Esophagus squamous epithelium (tissue), 4 donors: ENCODE measurements around the gene TIGD6.

Source experiments
- CTCF ChIP-seq, 6 experiments: fragments of 450-650 bp in 4 of 6; fragments of 200-600 bp in 2 of 6; sonication (generic) in 2 of 6; IDR thresholded peaks; one replicate each; pipeline ENCODE4 v1.5.1; 2016 to 2019; ENCODE audit warnings: antibody characterized with exemption in 6 of 6, mild to moderate bottlenecking in 4 of 6, moderate library complexity in 4 of 6
- POLR2A ChIP-seq, 4 donors: fragments of 450-650 bp; IDR thresholded peaks; one replicate each; pipeline ENCODE4 v1.6.1; 2017; ENCODE audit warnings: antibody characterized with exemption in 4 of 4, mild to moderate bottlenecking in 4 of 4, moderate library complexity in 3 of 4

DNA sequence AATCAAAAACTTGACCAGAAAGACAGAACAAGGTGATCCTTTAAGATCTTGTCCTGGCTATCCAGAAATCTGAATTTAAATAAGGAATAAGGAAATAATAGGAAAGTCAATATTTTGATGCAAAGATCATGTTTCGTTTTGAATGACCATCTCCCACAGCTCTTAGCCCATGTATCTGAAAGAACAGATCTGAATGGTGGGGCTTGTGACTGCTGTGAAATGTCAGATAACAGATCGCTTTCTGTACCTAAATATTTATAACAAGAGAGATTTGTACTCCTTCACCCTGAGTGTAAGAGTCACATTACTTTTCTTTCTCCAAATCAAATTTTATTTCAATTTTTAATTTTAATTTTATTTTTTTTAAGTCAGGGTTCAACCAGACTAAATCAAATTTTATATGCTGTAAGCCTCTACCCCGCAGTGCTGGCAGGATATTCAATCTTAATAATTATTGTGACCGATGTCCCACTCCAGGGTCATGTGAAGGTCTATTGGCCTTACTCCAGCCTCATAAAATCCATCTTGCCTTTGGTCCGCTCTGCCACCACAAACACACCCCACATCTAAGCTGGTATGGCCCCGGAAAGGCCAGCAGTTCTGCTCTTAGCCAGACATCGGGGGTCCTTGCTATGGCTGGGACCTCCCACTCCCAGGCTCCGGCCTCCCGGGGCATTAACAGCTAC is 46.9 kb downstream of the TIGD6 start:
- TF ChIP-seq CTCF (IDR thresholded peaks at IDR 0.05) (no peak), POLR2A (IDR thresholded peaks at IDR 0.05) (no peak)
